HL-60 (cell line): ENCODE data around the gene FSD2.

Experiments used
- POLR2AphosphoS5 ChIP-seq: IDR thresholded peaks from 2 replicates; pipeline ENCODE4 v1.6.1; 2012; ENCODE audit warnings: low read depth
- SPI1 ChIP-seq: IDR thresholded peaks from 2 replicates; pipeline ENCODE4 v1.6.1; 2012; ENCODE audit warnings: low read depth, mild to moderate bottlenecking, borderline replicate concordance
- TF ChIP-seq, protein P1 (sequence below): IDR thresholded peaks from one replicate; pipeline ENCODE4 v1.5.1; 2011; ENCODE audit warnings: low read length, control low read depth, inconsistent platforms; ENCODE audit not compliant: insufficient read depth
- TF ChIP-seq, protein P2 (sequence below): IDR thresholded peaks from 2 replicates; pipeline ENCODE4 v1.6.1; 2012; ENCODE audit warnings: low read depth; ENCODE audit not compliant: insufficient replicate concordance

DNA sequence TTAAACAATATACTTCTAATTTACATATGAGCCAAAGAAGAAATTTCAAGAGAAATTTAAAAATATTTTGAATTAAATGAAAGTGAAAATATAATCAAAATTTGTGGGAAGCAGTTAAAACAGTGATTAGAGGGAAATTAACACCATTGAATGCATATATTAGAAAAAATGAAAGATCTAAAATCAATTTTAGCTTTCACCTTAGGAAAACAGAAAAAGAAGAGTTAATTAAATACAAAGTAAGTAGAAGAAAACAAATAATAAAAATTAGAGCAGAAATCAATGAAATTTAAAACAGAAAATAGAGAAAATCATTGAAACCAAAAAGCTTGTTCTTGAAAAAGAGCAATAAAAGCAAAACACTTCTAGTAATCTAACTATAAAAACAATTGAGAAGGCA is 57.6 kb downstream of the FSD2 start:
- TF ChIP-seq, protein P1, sequence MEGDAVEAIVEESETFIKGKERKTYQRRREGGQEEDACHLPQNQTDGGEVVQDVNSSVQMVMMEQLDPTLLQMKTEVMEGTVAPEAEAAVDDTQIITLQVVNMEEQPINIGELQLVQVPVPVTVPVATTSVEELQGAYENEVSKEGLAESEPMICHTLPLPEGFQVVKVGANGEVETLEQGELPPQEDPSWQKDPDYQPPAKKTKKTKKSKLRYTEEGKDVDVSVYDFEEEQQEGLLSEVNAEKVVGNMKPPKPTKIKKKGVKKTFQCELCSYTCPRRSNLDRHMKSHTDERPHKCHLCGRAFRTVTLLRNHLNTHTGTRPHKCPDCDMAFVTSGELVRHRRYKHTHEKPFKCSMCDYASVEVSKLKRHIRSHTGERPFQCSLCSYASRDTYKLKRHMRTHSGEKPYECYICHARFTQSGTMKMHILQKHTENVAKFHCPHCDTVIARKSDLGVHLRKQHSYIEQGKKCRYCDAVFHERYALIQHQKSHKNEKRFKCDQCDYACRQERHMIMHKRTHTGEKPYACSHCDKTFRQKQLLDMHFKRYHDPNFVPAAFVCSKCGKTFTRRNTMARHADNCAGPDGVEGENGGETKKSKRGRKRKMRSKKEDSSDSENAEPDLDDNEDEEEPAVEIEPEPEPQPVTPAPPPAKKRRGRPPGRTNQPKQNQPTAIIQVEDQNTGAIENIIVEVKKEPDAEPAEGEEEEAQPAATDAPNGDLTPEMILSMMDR: no peak
- TF ChIP-seq POLR2AphosphoS5: no peak
- TF ChIP-seq SPI1: no peak
- TF ChIP-seq, protein P2, sequence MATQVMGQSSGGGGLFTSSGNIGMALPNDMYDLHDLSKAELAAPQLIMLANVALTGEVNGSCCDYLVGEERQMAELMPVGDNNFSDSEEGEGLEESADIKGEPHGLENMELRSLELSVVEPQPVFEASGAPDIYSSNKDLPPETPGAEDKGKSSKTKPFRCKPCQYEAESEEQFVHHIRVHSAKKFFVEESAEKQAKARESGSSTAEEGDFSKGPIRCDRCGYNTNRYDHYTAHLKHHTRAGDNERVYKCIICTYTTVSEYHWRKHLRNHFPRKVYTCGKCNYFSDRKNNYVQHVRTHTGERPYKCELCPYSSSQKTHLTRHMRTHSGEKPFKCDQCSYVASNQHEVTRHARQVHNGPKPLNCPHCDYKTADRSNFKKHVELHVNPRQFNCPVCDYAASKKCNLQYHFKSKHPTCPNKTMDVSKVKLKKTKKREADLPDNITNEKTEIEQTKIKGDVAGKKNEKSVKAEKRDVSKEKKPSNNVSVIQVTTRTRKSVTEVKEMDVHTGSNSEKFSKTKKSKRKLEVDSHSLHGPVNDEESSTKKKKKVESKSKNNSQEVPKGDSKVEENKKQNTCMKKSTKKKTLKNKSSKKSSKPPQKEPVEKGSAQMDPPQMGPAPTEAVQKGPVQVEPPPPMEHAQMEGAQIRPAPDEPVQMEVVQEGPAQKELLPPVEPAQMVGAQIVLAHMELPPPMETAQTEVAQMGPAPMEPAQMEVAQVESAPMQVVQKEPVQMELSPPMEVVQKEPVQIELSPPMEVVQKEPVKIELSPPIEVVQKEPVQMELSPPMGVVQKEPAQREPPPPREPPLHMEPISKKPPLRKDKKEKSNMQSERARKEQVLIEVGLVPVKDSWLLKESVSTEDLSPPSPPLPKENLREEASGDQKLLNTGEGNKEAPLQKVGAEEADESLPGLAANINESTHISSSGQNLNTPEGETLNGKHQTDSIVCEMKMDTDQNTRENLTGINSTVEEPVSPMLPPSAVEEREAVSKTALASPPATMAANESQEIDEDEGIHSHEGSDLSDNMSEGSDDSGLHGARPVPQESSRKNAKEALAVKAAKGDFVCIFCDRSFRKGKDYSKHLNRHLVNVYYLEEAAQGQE: no peak
